Activated CD4-positive, alpha-beta T cell treated with anti-CD3 and anti-CD28 coated beads, Interleukin-2, amount 50 U/mL, for 24 hours (primary cell): Measurements from ENCODE around the gene MCF2L2.
A peak's percentile ranks its signal among the peaks of the same experiment; 100 is the strongest.
"Not testable (repeated sequence)": the region's sequence is repeated elsewhere in the genome, so short reads cannot be mapped to it uniquely, and the experiment has no call there.

Source experiments
- DNase-seq, 2 donors: peaks; one replicate each; pipeline ENCODE4 v3.0.0-alpha.2; 2020; ENCODE audit warnings: low read depth in 1 of 2, low spot score in 1 of 2

MCF2L2 gene

DNA sequence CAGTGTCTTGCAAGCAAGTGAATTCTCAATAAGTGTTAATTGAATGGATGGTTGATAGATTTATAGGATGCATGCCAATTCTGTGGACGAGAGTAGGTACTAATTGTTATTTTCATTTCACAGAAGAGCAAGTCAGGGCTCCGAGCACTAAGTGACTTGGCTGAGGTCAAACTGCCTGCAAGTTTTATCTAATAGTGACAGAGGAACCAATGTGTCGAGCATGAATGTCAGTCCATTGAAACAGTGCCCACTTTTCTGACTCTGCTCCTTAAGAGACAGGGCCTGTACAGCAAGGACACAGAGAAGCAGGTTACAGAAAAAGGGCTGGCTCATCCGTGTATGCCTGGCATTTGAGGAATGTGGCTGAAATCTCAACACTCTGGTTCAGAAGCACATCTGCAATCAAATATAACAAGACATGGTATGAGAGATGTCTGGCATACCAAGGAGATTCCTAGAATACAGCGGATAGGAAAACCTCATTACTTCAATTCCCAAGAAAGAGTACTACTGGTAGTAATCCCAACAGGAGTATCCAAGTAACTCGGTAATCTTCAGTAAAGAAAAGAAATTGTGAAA, 181.3 kb downstream of the MCF2L2 start:
- DNase-seq = no peak

DNA sequence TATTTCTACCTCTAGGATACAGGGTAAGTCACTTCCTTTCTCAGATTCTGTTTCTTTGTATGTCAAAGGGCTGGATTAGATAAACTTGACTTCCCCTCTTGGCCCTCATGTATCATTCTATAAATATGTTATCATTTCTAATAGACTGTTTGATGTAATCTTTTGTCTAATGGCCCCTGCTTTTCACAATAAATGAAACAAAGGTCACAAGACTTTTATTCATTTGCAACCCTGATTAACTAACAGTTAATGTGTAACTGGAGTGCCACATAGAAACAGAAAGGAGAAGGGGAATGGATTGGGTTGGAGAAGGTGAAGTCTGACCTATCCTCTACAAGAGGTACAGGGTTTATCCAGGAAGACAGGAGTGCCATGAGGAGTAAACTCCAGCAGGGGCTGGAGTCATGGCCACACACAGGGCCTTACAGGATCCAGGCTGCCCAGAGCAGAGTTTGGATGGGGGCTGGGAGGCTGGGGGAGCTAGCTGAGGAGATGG, 183.4 kb downstream of the MCF2L2 start:
- no peak for DNase-seq

DNA sequence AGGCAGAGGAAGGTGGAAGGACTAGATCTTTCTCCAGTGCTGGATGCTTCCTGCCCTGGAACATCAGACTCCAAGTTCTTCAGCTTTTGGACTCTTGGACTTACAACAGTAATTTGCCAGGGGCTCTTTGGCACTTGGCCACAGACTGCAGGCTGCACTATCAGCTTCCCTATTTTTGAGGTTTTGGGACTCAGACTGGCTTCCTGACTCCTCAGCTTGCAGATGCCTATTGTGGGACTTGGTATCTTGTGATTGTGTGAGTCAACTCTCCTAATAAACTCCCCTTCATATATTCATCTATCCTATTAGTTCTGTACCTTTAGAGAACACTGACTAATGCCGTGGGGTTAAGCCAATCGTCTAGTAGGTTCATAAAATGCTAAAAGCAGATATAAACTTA, 184.2 kb downstream of the MCF2L2 start:
- DNase-seq = no peak

DNA sequence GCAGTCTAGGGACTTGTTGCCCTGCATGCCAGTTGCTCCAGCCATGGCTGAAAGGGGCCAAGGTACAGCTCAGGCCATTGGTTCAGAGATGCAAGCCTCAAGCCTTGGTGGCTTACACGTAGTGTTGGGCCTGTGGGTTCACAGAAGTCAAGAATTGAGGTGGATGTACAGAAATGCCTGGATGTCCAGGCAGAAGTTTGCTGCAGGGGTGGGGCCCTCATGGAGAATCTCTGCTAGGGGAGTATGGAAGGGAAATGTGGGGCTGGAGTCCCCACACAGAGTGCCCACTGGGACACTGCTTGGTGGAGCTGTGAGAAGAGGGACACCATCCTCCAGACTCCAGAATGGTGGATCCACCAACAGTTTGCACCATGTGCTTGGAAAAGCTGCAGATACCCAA, 186.0 kb downstream of the MCF2L2 start:
- no peak for DNase-seq

DNA sequence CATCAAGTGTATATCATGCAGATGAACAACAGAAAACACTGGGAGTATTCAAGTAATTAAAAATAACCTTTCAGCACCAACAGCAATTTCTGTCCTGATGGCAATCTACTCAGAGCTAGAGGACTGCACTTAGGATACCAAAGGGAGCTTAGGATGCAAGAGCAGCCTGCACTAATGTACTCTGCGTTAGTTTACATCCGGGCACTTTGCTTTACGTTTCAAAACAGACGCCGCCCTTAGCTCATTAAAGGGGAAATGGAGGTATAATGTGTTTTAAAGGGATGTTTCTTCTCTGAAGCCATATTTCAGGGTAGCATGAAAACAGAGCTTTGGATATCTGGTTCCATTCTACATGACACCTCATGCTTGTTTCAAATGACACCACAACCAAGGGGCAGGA, 189.4 kb downstream of the MCF2L2 start:
- DNase-seq = no peak

DNA sequence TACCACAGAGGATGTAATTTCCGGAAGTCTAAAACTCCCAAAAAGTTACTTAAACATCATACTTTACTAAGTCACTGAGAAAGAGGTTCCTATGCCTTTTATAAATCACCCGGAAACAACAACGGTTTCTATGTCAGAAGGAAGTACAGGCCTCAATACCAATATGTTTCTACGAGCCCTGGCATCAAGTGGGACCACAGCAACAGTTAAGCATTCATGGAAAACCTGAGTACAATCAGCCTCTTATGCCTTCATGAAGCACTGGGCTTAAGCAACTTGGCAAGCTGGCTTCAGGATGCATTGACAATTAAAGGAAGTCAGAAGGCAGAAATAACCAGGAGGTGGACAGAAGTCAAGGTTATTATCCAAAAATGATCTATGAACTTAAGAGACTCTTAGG, 194.5 kb downstream of the MCF2L2 start:
- DNase-seq = no peak

DNA sequence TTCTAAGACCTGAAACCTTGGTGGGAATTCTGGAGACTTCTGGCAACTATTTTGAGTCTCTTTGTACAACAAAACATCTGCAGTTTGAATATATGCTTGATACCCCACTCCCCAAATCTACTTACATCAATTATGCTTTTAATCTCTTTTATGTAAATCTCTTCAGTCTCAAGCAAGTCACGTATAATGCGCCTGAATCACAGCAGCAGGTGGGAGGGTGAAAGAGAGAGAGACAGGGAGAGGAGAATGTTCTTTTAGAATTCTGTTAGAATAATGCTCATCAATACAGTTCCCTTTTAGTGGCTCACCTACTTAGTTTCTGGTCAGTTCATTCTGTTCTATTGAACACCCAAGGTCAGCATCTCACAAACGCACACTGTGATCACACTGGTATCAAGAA, 197.6 kb downstream of the MCF2L2 start:
- no peak for DNase-seq

DNA sequence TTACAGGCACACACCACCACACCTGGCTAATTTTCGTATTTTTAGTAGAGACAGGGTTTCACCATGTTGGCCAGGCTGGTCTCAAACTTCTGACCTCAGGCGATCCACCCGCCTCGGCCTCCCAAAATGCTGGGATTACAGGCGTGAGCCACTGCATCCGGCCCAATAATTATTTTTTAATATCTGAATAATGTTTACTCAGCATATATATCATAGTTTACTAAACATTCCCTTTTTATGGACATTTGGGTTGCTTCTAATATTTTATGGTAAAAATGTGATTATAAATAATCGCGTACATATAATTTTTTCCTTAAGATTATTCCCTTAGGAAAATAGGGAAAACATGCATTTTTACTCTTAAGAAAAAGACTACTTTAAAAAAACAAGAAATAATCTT, 198.2 kb downstream of the MCF2L2 start:
- DNase-seq = not testable (repeated sequence)

DNA sequence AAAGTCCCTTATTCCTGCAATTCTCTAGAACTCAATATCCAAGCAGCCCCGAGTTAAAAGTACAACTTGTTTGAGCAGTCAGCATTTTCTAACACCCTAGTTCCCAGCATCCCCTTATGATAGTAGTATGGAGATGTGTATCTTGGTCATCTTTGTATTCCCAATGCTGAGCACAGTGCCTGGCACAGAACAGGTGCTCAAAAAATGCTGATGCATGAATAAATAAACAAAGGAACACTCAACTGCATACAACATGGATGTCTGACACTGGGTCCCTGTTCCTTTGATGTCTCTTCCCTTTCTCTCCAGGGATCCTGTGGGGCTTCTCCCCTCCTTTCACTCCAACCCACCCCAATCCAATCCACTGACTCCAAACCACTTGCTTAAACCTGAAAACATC, 199.2 kb downstream of the MCF2L2 start:
- DNase-seq = no peak

DNA sequence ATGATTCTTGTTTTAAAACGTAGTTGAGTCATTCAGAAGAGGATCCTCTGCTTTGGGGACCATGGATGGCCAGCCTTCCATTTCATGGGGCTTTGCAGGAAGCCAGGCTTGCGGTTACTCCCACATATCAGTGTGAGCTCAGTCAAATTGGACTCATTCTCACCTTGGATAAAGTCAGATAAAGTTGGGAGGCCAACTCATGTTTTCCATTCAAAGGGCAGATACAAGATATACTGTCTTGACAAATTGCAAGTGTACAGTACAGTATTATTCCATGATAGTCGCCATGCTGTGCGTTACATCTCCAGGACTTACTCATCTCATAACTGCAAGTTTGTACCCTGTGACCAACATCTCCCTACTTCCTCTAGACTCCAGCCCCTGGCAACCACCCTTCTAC, 200.8 kb downstream of the MCF2L2 start:
- peak in 1 of 2 donors; percentile 39 for DNase-seq

DNA sequence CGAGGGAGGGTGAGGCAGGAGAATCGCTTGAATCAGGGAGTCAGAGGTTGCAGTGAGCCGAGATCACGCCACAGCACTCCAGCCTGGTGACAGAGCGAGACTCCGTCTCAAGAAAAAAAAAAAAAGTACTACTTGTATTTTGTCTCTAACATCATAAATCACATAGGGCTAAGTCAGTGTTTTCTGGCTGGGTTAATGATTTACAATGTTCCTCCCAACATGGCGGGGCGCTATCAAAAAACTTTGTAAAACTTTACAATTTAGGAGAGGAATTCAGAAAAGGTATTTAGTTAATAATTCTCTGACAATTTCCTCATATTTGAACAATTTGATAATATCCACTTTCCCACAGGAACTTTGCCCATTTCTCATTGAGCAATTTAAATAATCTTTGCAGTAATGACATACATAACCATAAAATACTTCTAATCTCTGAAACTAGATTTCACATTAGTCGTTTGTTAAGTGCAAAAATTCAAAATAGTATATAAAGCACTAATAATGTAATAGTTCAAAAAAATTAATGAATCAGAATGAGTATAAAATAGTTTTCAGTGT, 202.0 kb downstream of the MCF2L2 start:
- DNase-seq = no peak

DNA sequence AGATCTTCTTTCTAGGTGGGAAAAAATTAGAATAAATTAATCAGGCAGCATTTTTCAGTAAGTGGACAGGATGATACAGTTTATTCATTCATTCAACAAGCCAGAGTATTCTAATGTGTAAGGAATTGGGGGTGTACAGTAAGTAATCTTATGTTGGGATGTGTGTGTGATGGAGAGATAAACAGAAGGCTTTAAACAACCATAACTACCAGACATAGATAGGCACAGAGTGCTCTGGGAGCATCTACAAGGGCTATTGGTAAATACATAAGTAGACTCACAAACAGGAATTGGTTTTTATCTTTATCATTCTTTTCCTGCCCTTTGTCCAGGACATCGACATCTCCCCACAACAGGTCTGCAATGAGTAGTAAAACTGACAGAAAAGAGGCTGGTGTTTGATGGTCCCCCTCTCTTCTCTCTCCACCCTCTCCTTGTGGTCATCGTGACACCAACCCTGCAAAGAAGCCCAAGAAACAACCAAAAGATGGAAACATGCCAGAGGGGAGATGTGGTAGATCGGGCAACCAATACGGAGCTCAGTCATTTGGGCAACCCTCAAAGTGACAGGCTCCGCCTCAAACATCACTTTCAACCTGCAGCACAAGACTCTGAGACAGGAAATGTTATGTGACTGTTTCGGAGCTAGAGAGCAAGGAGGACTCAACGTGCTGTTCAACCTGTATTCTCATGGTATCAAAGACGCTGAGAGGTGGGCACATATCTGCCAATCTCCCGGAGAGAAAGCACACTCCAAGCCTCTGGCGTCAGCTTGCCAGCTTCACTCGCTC, 204.0 kb downstream of the MCF2L2 start:
- DNase-seq = peak in 1 of 2 donors; percentile 44

DNA sequence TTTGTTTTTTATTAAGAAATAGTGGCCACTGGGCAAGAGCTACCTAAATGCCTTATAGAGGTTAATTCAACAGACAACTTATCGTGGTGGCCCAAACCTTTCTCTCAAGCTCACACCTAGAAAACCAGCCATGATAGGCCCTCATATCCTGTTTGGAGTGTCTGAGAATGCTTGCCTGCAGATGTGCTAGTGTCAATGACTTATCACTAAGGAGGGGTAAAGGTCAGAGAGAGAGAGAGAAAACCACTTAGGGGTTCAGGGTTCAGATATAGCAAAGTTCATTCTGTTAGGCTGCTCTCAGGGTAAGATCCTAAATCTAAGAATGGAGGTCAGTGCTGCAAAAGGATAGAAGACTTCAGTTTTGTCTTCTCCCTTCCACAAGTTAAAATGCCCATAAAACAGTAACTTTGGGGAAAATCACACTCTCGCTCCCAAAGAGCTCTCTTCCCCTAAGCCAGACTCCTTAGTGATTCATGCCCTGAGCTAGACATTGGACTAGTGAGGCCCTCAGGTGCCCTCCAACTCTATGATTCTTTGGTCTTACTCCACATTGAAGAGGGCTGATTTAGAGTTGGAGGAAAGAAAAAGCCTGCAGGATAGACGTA, 205.7 kb downstream of the MCF2L2 start:
- DNase-seq = no peak

DNA sequence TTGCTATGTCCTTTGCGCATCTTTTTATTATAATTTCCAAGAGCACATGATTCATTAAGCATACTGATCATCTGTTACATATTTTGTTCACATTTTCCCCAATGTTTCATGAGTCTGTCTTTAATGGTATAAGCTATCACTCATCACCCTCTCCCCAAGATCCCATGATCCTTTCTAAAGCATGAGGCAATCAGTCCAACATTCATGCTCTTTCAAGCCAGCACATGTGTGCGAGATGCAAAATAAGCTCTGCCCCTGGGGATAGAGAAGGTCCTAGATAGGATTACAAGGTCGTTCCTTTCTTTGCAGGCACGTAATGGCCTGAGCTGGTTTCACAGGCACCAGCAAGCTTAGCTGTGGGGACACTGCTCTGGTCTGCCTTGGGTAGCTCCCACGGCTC, 207.6 kb downstream of the MCF2L2 start:
- no peak for DNase-seq

DNA sequence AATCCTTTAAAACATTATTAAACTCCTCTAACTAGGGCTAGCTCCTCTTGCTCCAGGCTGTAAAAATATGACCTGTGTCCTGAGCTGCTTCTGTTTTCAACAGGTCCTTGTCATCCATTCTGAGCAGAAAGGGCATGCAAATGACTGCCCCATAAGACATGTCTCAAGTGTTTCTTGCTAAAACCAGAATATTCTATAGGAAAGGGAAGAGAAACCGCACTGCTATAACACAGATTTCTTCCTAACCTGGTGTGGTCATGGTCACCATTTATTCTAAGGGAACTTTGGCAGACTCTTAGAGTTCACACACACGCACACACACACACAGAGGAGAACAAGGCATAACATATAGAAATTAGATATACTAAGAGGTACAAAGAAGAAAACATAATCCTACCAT, 209.6 kb downstream of the MCF2L2 start:
- no peak for DNase-seq

DNA sequence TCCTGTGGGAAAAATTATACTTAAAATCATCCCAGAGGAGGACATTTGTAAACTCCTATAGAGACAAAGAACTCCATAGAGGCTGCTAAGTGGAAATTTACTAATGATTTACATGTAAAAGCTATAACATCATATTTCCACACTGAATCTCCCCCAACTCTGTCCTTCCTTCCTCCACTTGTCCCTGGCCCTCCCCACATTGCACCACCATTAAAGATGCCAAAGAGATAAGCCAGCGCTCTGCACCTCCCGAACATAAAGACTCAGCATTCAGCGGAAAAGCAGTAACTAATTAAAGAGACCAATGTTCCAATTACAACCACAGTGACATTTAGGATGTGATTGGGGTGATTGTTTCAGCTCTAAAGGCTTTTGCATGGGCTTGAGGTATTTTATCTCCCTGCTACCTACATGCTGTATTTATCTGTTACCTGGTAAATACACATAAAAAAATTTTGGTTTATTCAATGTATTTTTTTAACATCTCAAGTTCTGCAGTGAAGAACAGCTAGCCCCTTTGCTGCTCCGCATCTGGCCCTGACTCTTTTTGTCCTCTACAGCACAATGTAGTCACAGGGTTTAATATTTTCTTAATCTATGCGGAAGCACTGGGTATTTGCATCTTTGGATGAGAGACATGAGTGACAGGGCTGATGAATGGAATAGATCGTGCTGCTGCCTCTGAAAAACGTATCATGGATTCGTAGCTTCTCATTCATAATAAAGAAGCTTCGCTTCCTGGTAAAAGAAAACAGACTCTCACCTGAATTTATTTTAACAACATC, 210.7 kb downstream of the MCF2L2 start:
- no peak for DNase-seq

DNA sequence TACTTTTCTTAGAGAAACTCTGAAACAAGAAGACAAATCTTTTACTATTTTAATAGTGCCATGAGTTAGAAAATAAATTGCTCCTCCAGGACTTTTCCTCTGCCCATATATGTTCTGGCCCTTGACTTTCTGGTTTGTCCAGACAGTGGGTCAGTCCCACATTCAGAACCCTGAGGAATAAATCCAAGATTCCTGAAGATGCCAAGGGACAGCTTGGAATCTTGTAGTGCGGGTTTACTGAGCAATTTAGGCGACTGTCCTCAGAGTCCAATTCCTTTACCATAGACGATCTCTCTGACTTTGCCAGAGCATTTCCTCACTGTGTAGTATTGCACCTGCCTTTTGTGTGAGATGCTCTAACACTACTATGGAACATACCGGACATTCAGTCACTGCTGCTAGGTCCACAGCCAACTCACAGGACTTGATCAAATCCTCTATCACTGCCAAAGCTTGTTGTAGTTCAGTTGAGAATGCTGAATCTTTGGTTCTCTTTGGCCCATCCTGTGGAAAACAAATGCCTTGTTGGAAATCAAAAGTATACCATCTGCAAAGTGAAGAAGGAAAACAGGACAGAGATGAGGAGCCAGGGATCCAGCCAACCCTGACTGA, 212.7 kb downstream of the MCF2L2 start:
- no peak for DNase-seq

DNA sequence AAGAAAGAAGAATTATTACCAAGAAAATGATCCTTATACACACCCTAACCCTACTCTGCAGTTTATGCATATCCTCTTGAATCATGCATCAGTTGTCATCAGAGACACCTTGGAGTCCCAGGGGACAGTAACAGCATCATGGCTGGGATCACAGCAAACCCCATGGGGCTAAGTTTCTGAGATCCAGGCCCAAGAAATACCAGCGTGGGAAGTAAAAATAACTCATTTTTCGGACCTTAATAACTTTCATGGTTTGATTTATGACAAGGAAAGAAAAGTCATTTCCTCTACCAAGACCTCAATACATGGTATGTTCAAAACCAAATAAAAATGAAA, 214.2 kb downstream of the MCF2L2 start:
- no peak for DNase-seq

DNA sequence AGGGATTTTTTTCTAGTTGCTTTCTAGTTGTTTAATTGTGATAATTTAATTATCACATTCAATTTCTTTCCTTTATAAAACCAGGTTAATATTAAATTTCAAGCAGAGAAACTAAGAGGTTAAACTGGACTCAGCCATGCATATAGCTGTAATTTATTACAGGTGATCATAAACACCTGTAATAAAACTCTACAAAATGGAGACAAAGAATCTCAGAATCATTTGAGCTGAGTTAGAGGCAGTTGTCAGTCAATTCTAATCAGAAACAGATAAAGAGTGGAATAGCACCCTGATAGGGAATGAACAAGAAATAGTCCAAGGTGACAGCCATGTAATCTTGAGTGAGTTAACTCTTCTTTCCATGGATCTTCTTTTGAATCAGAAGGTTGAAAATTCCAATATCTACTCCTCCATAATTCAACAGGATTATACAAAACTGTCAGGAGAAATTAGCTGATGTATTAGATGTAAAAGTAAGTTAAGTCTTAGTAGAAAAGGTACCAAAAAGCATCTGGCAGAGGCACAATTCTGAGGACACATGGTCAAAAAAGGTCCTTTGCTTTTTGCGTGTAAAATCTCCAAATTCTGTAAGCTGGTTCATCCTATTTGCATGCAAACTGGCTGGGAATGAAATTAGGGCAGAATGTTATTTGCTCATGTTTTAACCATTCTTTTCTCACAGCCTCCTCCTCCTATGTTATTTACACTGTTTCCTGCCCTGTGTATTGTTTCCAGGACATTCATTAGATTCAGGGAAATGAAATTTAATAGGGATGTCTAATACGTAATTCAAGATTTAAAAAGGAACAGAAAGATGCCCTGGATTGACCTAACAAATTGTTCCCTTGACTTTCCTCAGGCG, 214.8 kb downstream of the MCF2L2 start:
- DNase-seq = no peak

DNA sequence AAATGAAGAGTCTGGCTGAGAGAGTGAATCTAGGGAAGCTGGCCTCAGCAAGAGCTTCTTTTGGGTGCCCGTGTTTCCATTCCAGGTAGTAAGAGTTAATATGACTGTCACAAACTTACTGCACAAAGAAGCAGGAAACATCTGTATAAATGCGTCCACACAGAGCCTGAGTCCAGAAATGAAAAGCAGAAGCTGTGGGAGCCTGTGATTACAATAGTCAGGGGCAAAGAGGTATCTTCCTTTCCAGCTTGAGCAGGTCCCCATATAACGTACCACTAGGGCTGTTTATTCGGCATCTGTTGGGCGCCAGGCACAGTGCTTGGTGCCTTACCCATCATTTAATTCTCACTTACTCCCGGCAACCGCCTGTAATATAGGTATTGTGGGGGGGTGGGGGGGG, 215.9 kb downstream of the MCF2L2 start:
- DNase-seq = no peak
